Osteoblast (primary cell): Measurements from ENCODE around the gene UBTD1. TPM values are rescaled to one million over a fixed set of nuclear protein-coding genes. Genes with fewer than 3 reads are reported as not detected.

Experiments used
- DNase-seq: peaks from one replicate; pipeline ENCODE4 v3.0.0; 2011; ENCODE audit warnings: low spot score, mixed read lengths; ENCODE audit not compliant: insufficient read length; ENCODE audit errors: missing footprints
- H2AFZ ChIP-seq: 2 replicates; pipeline ENCODE4 v1.6.0; 2011; ENCODE audit warnings: mild to moderate bottlenecking, low read length
- H3K27ac ChIP-seq: 2 replicates; pipeline ENCODE4 v1.5.1; 2011; ENCODE audit warnings: mild to moderate bottlenecking, low read depth, low read length, moderate library complexity
- H3K27me3 ChIP-seq: 2 replicates; pipeline ENCODE4 v1.6.0; 2012; ENCODE audit warnings: mild to moderate bottlenecking, control low read depth, inconsistent platforms, low read length, moderate library complexity; ENCODE audit not compliant: insufficient read depth
- H3K36me3 ChIP-seq: 2 replicates; pipeline ENCODE4 v1.5.1; 2011; ENCODE audit warnings: mild to moderate bottlenecking, low read length, control low read depth, moderate library complexity; ENCODE audit not compliant: insufficient read depth
- H3K4me1 ChIP-seq: 2 replicates; pipeline ENCODE4 v1.5.1; 2011; ENCODE audit warnings: mild to moderate bottlenecking, low read length, control low read depth, moderate library complexity; ENCODE audit not compliant: insufficient read depth
- H3K4me2 ChIP-seq: 2 replicates; pipeline ENCODE4 v1.6.0; 2011; ENCODE audit warnings: mild to moderate bottlenecking, low read length; ENCODE audit not compliant: insufficient read depth
- H3K4me3 ChIP-seq: fragments of 200-600 bp; sonication (generic); 3 replicates; pipeline ENCODE4 v1.5.1; 2012; ENCODE audit warnings: mild to moderate bottlenecking, low read length, inconsistent platforms; ENCODE audit not compliant: insufficient read depth
- H3K79me2 ChIP-seq: 2 replicates; pipeline ENCODE4 v1.6.0; 2012; ENCODE audit warnings: mild to moderate bottlenecking, low read length, control low read depth, inconsistent platforms; ENCODE audit not compliant: insufficient read depth
- H3K9me3 ChIP-seq: 2 replicates; pipeline ENCODE4 v1.5.1; 2011; ENCODE audit warnings: low read depth, low read length, control low read depth
- H4K20me1 ChIP-seq: 2 replicates; pipeline ENCODE4 v1.6.0; 2012; ENCODE audit warnings: mild to moderate bottlenecking, low read length, control low read depth; ENCODE audit not compliant: insufficient read depth
- total RNA-seq: library from RNA; depleted of rRNA; stranded (reverse); fragments of >200 nt; gene quantifications from 2 replicates; pipeline ENCODE4 v1.2.3, GENCODE V29; 2012
- TF ChIP-seq, protein P1 (sequence below): IDR thresholded peaks from 2 replicates; pipeline ENCODE4 v1.5.1; 2011; ENCODE audit warnings: mild to moderate bottlenecking, low read depth, low read length, moderate library complexity; ENCODE audit errors: extremely low read depth

UBTD1 gene
- total RNA-seq, 1 donor = 29.0 TPM

DNA sequence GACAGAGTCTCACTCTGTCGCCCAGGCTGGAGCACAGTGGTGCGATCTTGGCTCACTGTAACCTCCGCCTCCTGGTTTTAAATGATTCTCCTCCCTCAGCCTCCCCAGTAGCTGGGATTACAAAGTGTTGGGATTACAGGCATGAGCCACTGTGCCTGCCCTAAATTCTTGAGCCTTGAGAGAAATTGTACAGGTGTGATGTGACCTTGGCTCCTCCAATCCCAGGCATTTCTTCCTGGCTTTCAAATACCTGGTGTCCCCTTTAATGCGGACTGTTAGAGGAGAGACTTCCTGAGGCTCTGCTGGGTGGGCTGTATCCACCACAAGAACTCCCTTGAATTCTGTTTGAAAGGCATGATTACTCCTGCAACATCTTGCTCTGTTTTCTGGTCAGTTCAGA lies 119.6 kb downstream of the UBTD1 start:
- no peak overlapping the region for H2AFZ ChIP-seq

GRCh38 chr10:97618733-97619132 lies 120.0 kb downstream of the UBTD1 start:
- Histone ChIP-seq H2AFZ (no peak overlapping the region), H3K79me2 (peaks cover 2% of the 10 kb centered on the region), H3K36me3 (peaks cover 4% of the 10 kb centered on the region), H3K4me1 (no peaks in the 10 kb centered on the region), H3K9me3 (no peaks in the 10 kb centered on the region), H3K27ac (no peak overlapping the region), H4K20me1 (no peaks in the 10 kb centered on the region), H3K4me2 (no peak overlapping the region), H3K4me3 (no peak overlapping the region), H3K27me3 (no peaks in the 10 kb centered on the region)
- no peak for DNase-seq
- TF ChIP-seq, protein P1, sequence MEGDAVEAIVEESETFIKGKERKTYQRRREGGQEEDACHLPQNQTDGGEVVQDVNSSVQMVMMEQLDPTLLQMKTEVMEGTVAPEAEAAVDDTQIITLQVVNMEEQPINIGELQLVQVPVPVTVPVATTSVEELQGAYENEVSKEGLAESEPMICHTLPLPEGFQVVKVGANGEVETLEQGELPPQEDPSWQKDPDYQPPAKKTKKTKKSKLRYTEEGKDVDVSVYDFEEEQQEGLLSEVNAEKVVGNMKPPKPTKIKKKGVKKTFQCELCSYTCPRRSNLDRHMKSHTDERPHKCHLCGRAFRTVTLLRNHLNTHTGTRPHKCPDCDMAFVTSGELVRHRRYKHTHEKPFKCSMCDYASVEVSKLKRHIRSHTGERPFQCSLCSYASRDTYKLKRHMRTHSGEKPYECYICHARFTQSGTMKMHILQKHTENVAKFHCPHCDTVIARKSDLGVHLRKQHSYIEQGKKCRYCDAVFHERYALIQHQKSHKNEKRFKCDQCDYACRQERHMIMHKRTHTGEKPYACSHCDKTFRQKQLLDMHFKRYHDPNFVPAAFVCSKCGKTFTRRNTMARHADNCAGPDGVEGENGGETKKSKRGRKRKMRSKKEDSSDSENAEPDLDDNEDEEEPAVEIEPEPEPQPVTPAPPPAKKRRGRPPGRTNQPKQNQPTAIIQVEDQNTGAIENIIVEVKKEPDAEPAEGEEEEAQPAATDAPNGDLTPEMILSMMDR = no peak

More for the DNA sequence above, 119.6 kb downstream of the UBTD1 start:
- no peak for DNase-seq
- no peaks in the 10 kb centered on the region for H4K20me1 ChIP-seq
- H3K27me3 ChIP-seq = no peaks in the 10 kb centered on the region
- no peaks in the 10 kb centered on the region for H3K9me3 ChIP-seq
- H3K4me2 ChIP-seq = no peak overlapping the region
- H3K36me3 ChIP-seq = peaks cover 4% of the 10 kb centered on the region
- no peak overlapping the region for H3K4me3 ChIP-seq
- TF ChIP-seq, protein P1 = no peak
- peaks cover 2% of the 10 kb centered on the region for H3K79me2 ChIP-seq
- no peaks in the 10 kb centered on the region for H3K4me1 ChIP-seq
- H3K27ac ChIP-seq = no peak overlapping the region

Other genes with a start within 250 kb of the UBTD1 start
- gene ARHGAP19, start 206.3 kb upstream of the UBTD1 start, total RNA-seq = 7.7 and 8.7 TPM in 2 replicates
- gene FRAT1, start 179.7 kb upstream of the UBTD1 start, total RNA-seq = 3.3 and 3.8 TPM in 2 replicates
- 8.0 and 9.4 TPM in 2 replicates for gene FRAT2, start 164.2 kb upstream of the UBTD1 start, total RNA-seq
- 15.0 and 15.9 TPM in 2 replicates for gene RRP12, start 97.6 kb upstream of the UBTD1 start, total RNA-seq
- gene PGAM1, start 72.7 kb upstream of the UBTD1 start, total RNA-seq = 256 and 330 TPM in 2 replicates
- 40.2 and 47.4 TPM in 2 replicates for gene EXOSC1, start 52.9 kb upstream of the UBTD1 start, total RNA-seq
- 39.8 and 45.1 TPM in 2 replicates for gene ZDHHC16, start 52.7 kb upstream of the UBTD1 start, total RNA-seq
- 60.4 and 63.0 TPM in 2 replicates for gene MMS19, start 502 bp upstream of the UBTD1 start, total RNA-seq
- 0.29 and 0.72 TPM in 2 replicates for gene ANKRD2, start 73.9 kb downstream of the UBTD1 start, total RNA-seq
- 1.4 and 2.7 TPM in 2 replicates for gene HOGA1, start 85.5 kb downstream of the UBTD1 start, total RNA-seq
- 0.29 and 0.36 TPM in 2 replicates for gene C10orf62, start 90.8 kb downstream of the UBTD1 start, total RNA-seq
- gene MORN4, start 134.6 kb downstream of the UBTD1 start, total RNA-seq = 4.0 and 7.7 TPM in 2 replicates
- 23.5 and 28.9 TPM in 2 replicates for gene PI4K2A, start 141.7 kb downstream of the UBTD1 start, total RNA-seq
- gene AVPI1, start 188.3 kb downstream of the UBTD1 start, total RNA-seq = 101 and 105 TPM in 2 replicates
- 56.6 and 57.5 TPM in 2 replicates for gene MARVELD1, start 214.8 kb downstream of the UBTD1 start, total RNA-seq
- gene ZFYVE27, start 238.2 kb downstream of the UBTD1 start, total RNA-seq = 16.5 and 19.9 TPM in 2 replicates